ENCODE results near the gene RET.

Gene RET

GRCh38 chr10:43120929-43121314, 44.1 kb downstream of the RET start:
- no peak for DNase-seq (ENCODE audit: low spot score)

- peak; percentile 15 for DNase-seq (ENCODE audit: low spot score)
These were observed 44.6 kb downstream of the RET start for GRCh38 chr10:43121444-43121843.

- DNase-seq (ENCODE audit: low spot score): peak; percentile 15
These were observed 45.2 kb downstream of the RET start for GRCh38 chr10:43122096-43122495.

- no peak for DNase-seq (ENCODE audit: low spot score)
These were observed 46.0 kb downstream of the RET start for GRCh38 chr10:43122826-43123225.

DNA sequence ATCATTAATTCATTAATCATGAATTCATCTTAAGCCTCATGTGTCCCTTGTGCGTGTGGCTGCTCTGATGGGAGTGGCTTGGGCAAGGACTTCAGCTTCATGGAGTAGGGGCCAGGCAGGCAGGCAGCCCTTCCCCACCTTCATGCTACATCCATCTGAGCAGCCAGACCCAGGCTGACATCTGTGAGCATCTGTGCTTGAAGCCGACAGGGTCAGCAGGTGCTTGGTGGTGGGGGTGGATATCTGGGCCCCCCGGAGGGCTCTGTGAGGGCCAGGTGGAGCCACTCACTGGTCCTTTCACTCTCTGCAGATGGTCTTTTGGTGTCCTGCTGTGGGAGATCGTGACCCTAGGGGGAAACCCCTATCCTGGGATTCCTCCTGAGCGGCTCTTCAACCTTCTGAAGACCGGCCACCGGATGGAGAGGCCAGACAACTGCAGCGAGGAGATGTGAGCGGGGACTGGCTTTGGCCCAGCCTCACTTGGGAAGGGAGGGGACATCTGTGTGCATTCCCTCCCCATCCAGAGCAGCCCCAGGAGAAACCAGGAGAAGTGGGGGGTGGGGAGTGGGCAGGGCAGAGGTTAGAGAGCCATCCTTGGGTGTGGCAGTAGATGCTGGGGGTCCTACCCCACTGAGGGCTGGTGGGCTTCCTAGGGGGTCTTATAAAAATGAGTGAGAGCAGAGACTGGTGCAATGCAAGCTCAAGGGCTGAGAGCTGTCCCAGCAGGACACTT, 46.7 kb downstream of the RET start:
- DNase-seq (ENCODE audit: low spot score): no peak

DNA sequence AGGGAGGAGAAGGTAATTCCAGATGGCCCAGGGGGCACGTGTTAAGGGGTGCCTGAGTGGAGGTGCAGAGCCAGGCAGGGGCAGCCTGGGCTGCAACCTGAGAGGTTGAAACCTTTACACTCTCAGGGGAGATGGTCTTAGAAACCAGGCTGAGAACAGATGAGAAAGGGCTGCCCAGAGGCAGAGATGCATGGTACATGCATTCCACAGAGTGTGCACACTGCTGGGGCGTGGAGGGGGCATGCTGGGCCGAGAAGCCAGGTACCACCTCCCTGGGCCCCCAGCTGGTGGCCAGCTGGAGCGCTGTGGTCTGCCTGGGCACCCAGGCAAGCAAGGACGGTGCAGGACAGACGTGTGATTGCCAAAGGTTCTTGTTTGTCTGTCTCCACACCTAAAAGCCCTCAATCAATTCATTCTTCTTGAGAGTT, 47.2 kb downstream of the RET start:
- DNase-seq (ENCODE audit: low spot score): no peak

- DNase-seq (ENCODE audit: low spot score): no peak
These were observed 47.9 kb downstream of the RET start for GRCh38 chr10:43124574-43125273.

DNA sequence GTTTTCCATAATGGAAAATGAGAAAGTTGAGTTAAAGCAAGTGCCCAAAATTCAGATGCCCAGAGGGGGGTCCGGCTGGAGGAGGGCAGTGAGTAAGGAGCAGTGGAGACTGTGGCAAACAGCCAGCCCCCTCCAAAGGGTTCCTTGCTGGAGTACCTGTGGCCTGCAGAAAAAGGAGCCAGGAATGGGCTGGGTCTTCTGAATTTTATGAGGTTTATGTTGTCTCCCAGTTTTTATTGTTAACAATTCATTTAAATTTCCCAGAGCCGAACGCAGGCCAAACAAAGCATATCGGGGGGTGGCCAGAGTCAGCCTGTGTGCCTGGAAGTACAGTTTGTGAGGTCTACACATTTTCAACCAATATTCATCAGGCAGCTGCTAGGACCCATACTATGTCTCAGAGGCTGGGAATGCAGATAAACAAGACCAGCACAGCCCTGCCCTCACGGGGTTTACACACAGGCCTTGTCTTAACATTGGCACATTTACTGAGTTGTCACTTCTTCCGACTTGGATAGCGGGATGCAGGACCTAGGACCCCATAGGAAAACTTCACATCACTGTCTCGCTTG, 48.5 kb downstream of the RET start:
- DNase-seq (ENCODE audit: low spot score): no peak

- DNase-seq (ENCODE audit: low spot score): peak; percentile 14
These were observed 49.2 kb downstream of the RET start for GRCh38 chr10:43125881-43126731.

- DNase-seq (ENCODE audit: low spot score): peak; percentile 31
These were observed 50.0 kb downstream of the RET start for GRCh38 chr10:43126759-43127424.

GRCh38 chr10:43127442-43127841, 50.6 kb downstream of the RET start:
- no peak for DNase-seq (ENCODE audit: low spot score)

DNA sequence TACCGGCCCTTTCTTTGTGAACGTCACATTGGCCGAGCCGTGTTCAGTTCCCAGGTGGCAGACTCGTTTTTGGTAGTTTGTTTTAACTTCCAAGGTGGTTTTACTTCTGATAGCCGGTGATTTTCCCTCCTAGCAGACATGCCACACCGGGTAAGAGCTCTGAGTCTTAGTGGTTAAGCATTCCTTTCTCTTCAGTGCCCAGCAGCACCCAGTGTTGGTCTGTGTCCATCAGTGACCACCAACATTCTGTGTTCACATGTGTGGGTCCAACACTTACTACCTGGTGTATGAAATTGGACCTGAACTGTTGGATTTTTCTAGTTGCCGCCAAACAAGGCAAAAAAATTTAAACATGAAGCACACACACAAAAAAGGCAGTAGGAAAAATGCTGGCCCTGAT, 51.5 kb downstream of the RET start:
- DNase-seq (ENCODE audit: low spot score): no peak

DNA sequence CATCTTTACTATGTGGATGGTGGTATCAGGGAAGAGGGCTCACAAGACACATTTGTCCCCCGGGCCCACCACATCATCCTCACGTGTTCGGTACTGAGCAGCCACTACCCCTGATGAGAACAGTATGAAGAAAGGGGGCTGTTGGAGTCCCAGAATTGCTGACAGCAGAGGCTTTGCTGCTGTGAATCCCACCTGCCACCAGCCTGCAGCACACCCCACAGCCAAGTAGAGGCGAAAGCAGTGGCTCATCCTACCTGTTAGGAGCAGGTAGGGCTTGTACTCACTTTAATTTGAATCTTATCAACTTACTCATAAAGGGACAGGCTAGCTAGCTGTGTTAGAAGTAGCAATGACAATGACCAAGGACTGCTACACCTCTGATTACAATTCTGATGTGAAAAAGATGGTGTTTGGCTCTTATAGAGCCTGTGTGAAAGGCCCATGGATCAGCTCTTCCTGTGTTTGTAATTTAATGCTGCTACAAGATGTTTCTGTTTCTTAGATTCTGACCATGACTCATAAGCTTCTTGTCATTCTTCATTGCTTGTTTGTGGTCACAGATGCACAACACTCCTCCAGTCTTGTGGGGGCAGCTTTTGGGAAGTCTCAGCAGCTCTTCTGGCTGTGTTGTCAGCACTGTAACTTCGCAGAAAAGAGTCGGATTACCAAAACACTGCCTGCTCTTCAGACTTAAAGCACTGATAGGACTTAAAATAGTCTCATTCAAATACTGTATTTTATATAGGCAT, 52.3 kb downstream of the RET start:
- no peak for DNase-seq (ENCODE audit: low spot score)

- peak; percentile 24 for DNase-seq (ENCODE audit: low spot score)
These were observed 53.9 kb downstream of the RET start for GRCh38 chr10:43130770-43131171.

DNA sequence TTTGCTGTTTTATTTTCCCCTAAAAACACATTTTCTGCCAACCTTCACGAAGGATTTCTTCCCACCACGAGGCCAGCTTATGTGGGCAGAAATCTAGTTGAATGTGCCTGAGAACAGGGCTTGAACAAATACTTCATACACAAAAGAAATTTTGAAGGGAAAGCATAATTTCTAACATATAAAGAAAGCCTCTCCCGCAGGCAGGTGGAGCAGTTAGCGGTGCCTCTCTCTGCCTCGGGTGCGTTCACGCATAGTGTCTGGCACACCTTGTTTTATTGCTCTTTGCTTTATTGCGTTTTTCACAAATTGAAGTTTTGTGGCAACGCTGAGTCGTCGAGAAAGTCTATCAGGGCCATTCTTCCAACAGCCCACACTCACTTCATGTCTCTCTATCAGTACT, 54.4 kb downstream of the RET start:
- DNase-seq (ENCODE audit: low spot score): no peak

DNA sequence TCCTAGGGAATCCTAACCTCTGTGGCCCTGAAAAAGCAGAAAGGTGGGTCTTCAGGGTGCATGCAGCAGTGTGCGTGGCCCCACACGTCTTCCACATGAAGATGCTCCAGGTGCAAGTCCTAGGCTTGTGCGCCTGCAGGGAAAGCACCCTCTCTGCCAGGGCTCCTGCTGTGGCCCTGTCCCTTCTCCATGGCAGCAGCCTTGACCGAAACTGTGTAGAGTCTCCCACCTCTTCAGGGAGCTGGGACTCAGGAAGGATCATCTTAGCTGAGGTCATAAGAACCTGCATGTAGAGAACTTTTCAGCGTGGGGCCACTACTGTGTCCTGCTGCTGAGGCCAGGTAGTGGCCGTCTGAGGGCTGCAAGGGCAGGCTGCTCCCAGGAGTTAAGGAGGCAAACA, 55.0 kb downstream of the RET start:
- no peak for DNase-seq (ENCODE audit: low spot score)

GRCh38 chr10:43132867-43133787, 56.3 kb downstream of the RET start:
- no peak for DNase-seq (ENCODE audit: low spot score)

GRCh38 chr10:43134126-43134905, 57.4 kb downstream of the RET start:
- DNase-seq (ENCODE audit: low spot score): no peak

- no peak for DNase-seq (ENCODE audit: low spot score)
These were observed 58.2 kb downstream of the RET start for GRCh38 chr10:43135064-43135463.
